ENCODE data around the gene COL7A1. TPM values are rescaled to one million over a fixed set of nuclear protein-coding genes. Genes with fewer than 3 reads are reported as not detected.

COL7A1 gene
- total RNA-seq, 1 experiment from 2014 or later, result 40.0 TPM

- H3K9me3 ChIP-seq (ENCODE audit: control insufficient read depth, insufficient read depth, low read depth, low read length), result peaks cover 3% of the 10 kb centered on the region; the same call in 1 of the 2 replicates
- BruUV-seq (replicated peaks), result no TSS peak
- H3K27ac ChIP-seq (ENCODE audit: low read length), result no peak overlapping the region
- H3K36me3 ChIP-seq (ENCODE audit: control insufficient read depth, insufficient read depth, low read length), result peaks cover 9% of the 10 kb centered on the region
- POLR2A ChIA-PET, result no interaction called here
- no peaks in the 10 kb centered on the region for H3K27me3 ChIP-seq (ENCODE audit: control insufficient read depth, insufficient read depth, low read length)
- intact Hi-C loops (cut with micrococcal nuclease; ENCODE audit: unreplicated experiment) (no loop called here), in situ Hi-C loops (cut with HindIII; ENCODE audit: low pct_unique_long_range_greater_than_20kb, low sequenced_read_pairs) (no loop called here)
- TF ChIP-seq CTCF (IDR thresholded peaks at IDR 0.05) (no peak), TCF7L2 (IDR thresholded peaks at IDR 0.05; ENCODE audit: low read depth, low read length) (no peak), SIN3A (IDR thresholded peaks at IDR 0.05; ENCODE audit: borderline replicate concordance, insufficient read depth, low read depth, low read length) (no peak), POLR2AphosphoS5 (IDR thresholded peaks at IDR 0.05; ENCODE audit: low read depth, low read length) (no peak)
- no peak overlapping the region for H3K4me3 ChIP-seq (ENCODE audit: low read depth in 2 of 2, low read length in 2 of 2)
- DNase-seq (ENCODE audit: low read depth, low spot score), result no peak
- ATAC-seq, result no peak
- H3K4me1 ChIP-seq (ENCODE audit: control insufficient read depth, insufficient read depth, low read length), result peaks cover 6% of the 10 kb centered on the region
- CTCF ChIA-PET, result interaction anchor here (0.7 kb wide), 1 partner anchor 137 kb away, joined by 4 read pairs; no protein-coding TSS in a partner anchor
These were observed 17.2 kb upstream of the COL7A1 start for GRCh38 chr3:48612309-48612708.

- peaks cover 6% of the 10 kb centered on the region for H3K4me1 ChIP-seq (ENCODE audit: control insufficient read depth, insufficient read depth, low read length)
- in situ Hi-C loops (cut with HindIII; ENCODE audit: low pct_unique_long_range_greater_than_20kb, low sequenced_read_pairs) (no loop called here), intact Hi-C loops (cut with micrococcal nuclease; ENCODE audit: unreplicated experiment) (no loop called here)
- ChIA-PET CTCF (interaction anchor here (0.5 kb wide), 1 partner anchor 9 kb away, joined by 3 read pairs; no protein-coding TSS in a partner anchor), POLR2A (no interaction called here)
- peak; percentile 80; the same call in 1 of the 2 replicates for TF ChIP-seq CTCF (IDR thresholded peaks at IDR 0.05)
- no peak for TF ChIP-seq SIN3A (IDR thresholded peaks at IDR 0.05; ENCODE audit: borderline replicate concordance, insufficient read depth, low read depth, low read length)
- TF ChIP-seq REST (IDR thresholded peaks at IDR 0.05; ENCODE audit: insufficient read depth in 1 of 2, low read depth in 2 of 2, low read length in 1 of 2), result no peak
- TF ChIP-seq TCF7L2 (IDR thresholded peaks at IDR 0.05; ENCODE audit: low read depth, low read length), result no peak
- TF ChIP-seq POLR2AphosphoS5 (IDR thresholded peaks at IDR 0.05; ENCODE audit: low read depth, low read length), result peak; percentile 86
- H3K27me3 ChIP-seq (ENCODE audit: control insufficient read depth, insufficient read depth, low read length), result no peaks in the 10 kb centered on the region
- no peaks in the 10 kb centered on the region for H3K9me3 ChIP-seq (ENCODE audit: control insufficient read depth, insufficient read depth, low read depth, low read length)
- DNase-seq (ENCODE audit: low read depth, low spot score) (peak; percentile 61), ATAC-seq (peak; percentile 100)
- H3K4me3 ChIP-seq (ENCODE audit: low read depth in 2 of 2, low read length in 2 of 2), result peak within 1 kb of the TSS; percentile 86 to 88
- BruUV-seq (replicated peaks), result no TSS peak
- peaks cover 12% of the 10 kb centered on the region for H3K36me3 ChIP-seq (ENCODE audit: control insufficient read depth, insufficient read depth, low read length)
- peak within 1 kb of the TSS; percentile 86 for H3K27ac ChIP-seq (ENCODE audit: low read length)
These were observed 14.2 kb upstream of the COL7A1 start, which contains the start of gene UQCRC1 for GRCh38 chr3:48609088-48610005. UQCRC1 (minus strand) TSS chr3:48609646; CDS start chr3:48609620, 26 bp downstream.
